Measurements from ENCODE around the gene CCDC34. TPM values are rescaled to one million over a fixed set of nuclear protein-coding genes. Genes with fewer than 3 reads are reported as not detected.

Gene CCDC34
- total and polyA plus RNA-seq, 4 donors = 1.1 to 10.5 (median 1.5) TPM

GRCh38 chr11:27295928-27296327, 67.1 kb downstream of the CCDC34 start:
- H3K4me1 ChIP-seq (ENCODE audit: control insufficient read depth in 4 of 4, insufficient read depth in 4 of 4, low read length in 3 of 4) = peaks cover 0 to 16% (median 13%) of the 10 kb centered on the region in 4 donors

GRCh38 chr11:27294654-27295053, 68.4 kb downstream of the CCDC34 start:
- Histone ChIP-seq H3K4me3 (ENCODE audit: low read depth in 1 of 3, low read length in 3 of 3) (no peak overlapping the region), H3K27me3 (ENCODE audit: control insufficient read depth in 4 of 4, insufficient read depth in 4 of 4, low read length in 3 of 4) (no peaks in the 10 kb centered on the region)
- DNase-seq (ENCODE audit: low spot score) = no peak

More at GRCh38 chr11:27295928-27296327, 67.1 kb downstream of the CCDC34 start:
- no peak for DNase-seq (ENCODE audit: low spot score)
- Histone ChIP-seq H3K4me3 (ENCODE audit: low read depth in 1 of 3, low read length in 3 of 3) (no peak overlapping the region), H3K9ac (ENCODE audit: low read depth in 1 of 2, low read length in 2 of 2) (no peak overlapping the region), H3K9me3 (ENCODE audit: control insufficient read depth in 4 of 4, low read length in 3 of 4) (no peaks in the 10 kb centered on the region), H3K27ac (ENCODE audit: low read depth in 1 of 2, low read length in 2 of 2) (no peak overlapping the region), H3K27me3 (ENCODE audit: control insufficient read depth in 4 of 4, insufficient read depth in 4 of 4, low read length in 3 of 4) (no peaks in the 10 kb centered on the region), H3K36me3 (ENCODE audit: control insufficient read depth in 4 of 4, insufficient read depth in 3 of 4, low read depth in 1 of 4, low read length in 3 of 4) (no peaks in the 10 kb centered on the region)
- WGBS = 94% methylated on average over 1 of the region's 1 CpG
- no peak for TF ChIP-seq MAX (IDR thresholded peaks at IDR 0.05)
- TF ChIP-seq EGR1 (IDR thresholded peaks at IDR 0.05; ENCODE audit: low read depth in 2 of 2) = no peak
- TF ChIP-seq ZBTB33 (IDR thresholded peaks at IDR 0.05) = no peak
- TF ChIP-seq ATF3 (IDR thresholded peaks at IDR 0.05) = no peak
- TF ChIP-seq YY1 (IDR thresholded peaks at IDR 0.05) = no peak
- TF ChIP-seq JUND (IDR thresholded peaks at IDR 0.05) = no peak
- no peak for TF ChIP-seq HNF4A (conservative IDR thresholded peaks at IDR 0.05)
- no peak for TF ChIP-seq GABPA (IDR thresholded peaks at IDR 0.05 in 1 of 2, conservative IDR thresholded peaks at IDR 0.05 in 1 of 2)
- no peak for TF ChIP-seq RXRA (IDR thresholded peaks at IDR 0.05)
- no peak for TF ChIP-seq NR2F2 (IDR thresholded peaks at IDR 0.05)
- TF ChIP-seq FOXA1 (IDR thresholded peaks at IDR 0.05) = no peak

More at GRCh38 chr11:27294654-27295053, 68.4 kb downstream of the CCDC34 start:
- WGBS = 89% methylated on average over 4 of the region's 4 CpGs
- Histone ChIP-seq H3K9ac (ENCODE audit: low read depth in 1 of 2, low read length in 2 of 2) (no peak overlapping the region), H3K27ac (ENCODE audit: low read depth in 1 of 2, low read length in 2 of 2) (no peak overlapping the region), H3K4me1 (ENCODE audit: control insufficient read depth in 4 of 4, insufficient read depth in 4 of 4, low read length in 3 of 4) (peaks cover 0 to 16% (median 13%) of the 10 kb centered on the region in 4 donors), H3K36me3 (ENCODE audit: control insufficient read depth in 4 of 4, insufficient read depth in 3 of 4, low read depth in 1 of 4, low read length in 3 of 4) (no peaks in the 10 kb centered on the region), H3K9me3 (ENCODE audit: control insufficient read depth in 4 of 4, low read length in 3 of 4) (no peaks in the 10 kb centered on the region)
- TF ChIP-seq ZBTB33 (IDR thresholded peaks at IDR 0.05) = no peak
- TF ChIP-seq RXRA (IDR thresholded peaks at IDR 0.05) = no peak
- TF ChIP-seq ATF3 (IDR thresholded peaks at IDR 0.05) = no peak
- TF ChIP-seq NR2F2 (IDR thresholded peaks at IDR 0.05) = no peak
- TF ChIP-seq HNF4G (IDR thresholded peaks at IDR 0.05) = no peak
- TF ChIP-seq JUND (IDR thresholded peaks at IDR 0.05) = no peak
- no peak for TF ChIP-seq FOXA2 (IDR thresholded peaks at IDR 0.05)
- TF ChIP-seq RAD21 (IDR thresholded peaks at IDR 0.05) = no peak
- TF ChIP-seq EGR1 (IDR thresholded peaks at IDR 0.05; ENCODE audit: low read depth in 2 of 2) = no peak
- TF ChIP-seq TAF1 (conservative IDR thresholded peaks at IDR 0.05) = no peak
- TF ChIP-seq CTCF (IDR thresholded peaks at IDR 0.05; ENCODE audit: low read depth, low read length, missing input control) = no peak
- no peak for TF ChIP-seq MAX (IDR thresholded peaks at IDR 0.05)
- TF ChIP-seq FOXA1 (IDR thresholded peaks at IDR 0.05) = no peak
- no peak for TF ChIP-seq REST (IDR thresholded peaks at IDR 0.05)
- TF ChIP-seq GABPA (IDR thresholded peaks at IDR 0.05 in 1 of 2, conservative IDR thresholded peaks at IDR 0.05 in 1 of 2) = no peak
- TF ChIP-seq YY1 (IDR thresholded peaks at IDR 0.05) = no peak

Measured in liver (tissue), 9 donors.